Uterus (tissue), 4 donors: ENCODE data around the gene SUPT6H. TPM values are rescaled to one million over a fixed set of nuclear protein-coding genes. Genes with fewer than 3 reads are reported as not detected.

ENCODE experiments used
- DNase-seq, 2 donors: peaks; one replicate each; pipeline ENCODE4 v3.0.0-alpha.2; 2019 to 2020
- H3K27ac ChIP-seq, 2 donors: fragments of 200-600 bp; sonication (generic); 1 replicate in 1 of 2; 2 replicates in 1 of 2; pipeline ENCODE4 v1.5.1; 2016 to 2018
- H3K27me3 ChIP-seq, 2 donors: fragments of 200-600 bp; sonication (generic); one replicate each; pipeline ENCODE4 v1.5.1; 2018 to 2019; ENCODE audit warnings: control low read depth in 1 of 2
- H3K36me3 ChIP-seq, 2 donors: fragments of 200-600 bp; sonication (generic); one replicate each; pipeline ENCODE4 v1.5.1; 2019; ENCODE audit warnings: control low read depth in 1 of 2
- H3K4me1 ChIP-seq, 2 donors: fragments of 200-600 bp; sonication (generic); one replicate each; pipeline ENCODE4 v1.5.1; 2018 to 2019; ENCODE audit warnings: control low read depth in 1 of 2
- H3K4me3 ChIP-seq, 2 donors: fragments of 200-600 bp; sonication (generic); 1 replicate in 1 of 2; 2 replicates in 1 of 2; pipeline ENCODE4 v1.5.1; 2018 to 2019; ENCODE audit warnings: mild to moderate bottlenecking in 1 of 2
- H3K9me3 ChIP-seq, 2 donors: fragments of 200-600 bp; sonication (generic); one replicate each; pipeline ENCODE4 v1.5.1; 2019; ENCODE audit warnings: control low read depth in 1 of 2
- CTCF ChIP-seq, 4 experiments: fragments of 200-600 bp in 2 of 4; fragments of 450-650 bp in 2 of 4; sonication (generic) in 2 of 4; IDR thresholded peaks; one replicate each; pipeline ENCODE4 v1.5.1; 2016 to 2019; ENCODE audit warnings: antibody characterized with exemption in 4 of 4, mild to moderate bottlenecking in 2 of 4, moderate library complexity in 1 of 4
- POLR2A ChIP-seq, 2 donors: fragments of 450-650 bp; IDR thresholded peaks; one replicate each; pipeline ENCODE4 v1.6.1; 2016; ENCODE audit warnings: antibody characterized with exemption in 2 of 2, mild to moderate bottlenecking in 1 of 2, moderate library complexity in 1 of 2
- intact Hi-C: fragments of 100-400 bp; cut with DNase I; formaldehyde crosslinking; loops from one replicate; pipeline ENCODE4 v1.15.1; 2023; ENCODE audit warnings: low total_unique reads
- total RNA-seq, 4 donors: library from RNA; depleted of rRNA in 3 of 4; stranded (reverse); fragments of >200 nt in 3 of 4; gene quantifications; one replicate each; pipeline versions ENCODE4 v1.1.0 to v1.2.4, GENCODE V29; 2014 to 2023
- donor health status: DM: yes; HTN: yes; CAD: no.

SUPT6H gene
- total RNA-seq, 4 donors from 2014 or later: 15.3 to 84.5 (median 47.5) TPM

- DNase-seq: no peak
- Histone ChIP-seq H3K4me3 (no peak overlapping the region), H3K36me3 (no peaks in the 10 kb centered on the region), H3K4me1 (peaks cover 0 to 12% of the 10 kb centered on the region in 2 donors), H3K9me3 (no peaks in the 10 kb centered on the region), H3K27me3 (no peaks in the 10 kb centered on the region), H3K27ac (no peak overlapping the region)
- intact Hi-C loops: no loop called here
- TF ChIP-seq CTCF (IDR thresholded peaks at IDR 0.05): no peak
- no peak for TF ChIP-seq POLR2A (IDR thresholded peaks at IDR 0.05)
These were observed 1.7 kb downstream of the SUPT6H start for GRCh38 chr17:28663723-28664122.

- Histone ChIP-seq H3K36me3 (no peaks in the 10 kb centered on the region), H3K27ac (no peak overlapping the region), H3K4me1 (peaks cover 0 to 12% of the 10 kb centered on the region in 2 donors), H3K27me3 (no peaks in the 10 kb centered on the region), H3K9me3 (no peaks in the 10 kb centered on the region), H3K4me3 (no peak overlapping the region)
- DNase-seq: no peak
- intact Hi-C loops: no loop called here
- no peak for TF ChIP-seq CTCF (IDR thresholded peaks at IDR 0.05)
- TF ChIP-seq POLR2A (IDR thresholded peaks at IDR 0.05): no peak
These were observed 4.0 kb downstream of the SUPT6H start for GRCh38 chr17:28665994-28666393.

GRCh38 chr17:28667870-28668269 lies 5.9 kb downstream of the SUPT6H start:
- Histone ChIP-seq H3K27me3 (no peaks in the 10 kb centered on the region), H3K4me1 (peaks cover 0 to 10% of the 10 kb centered on the region in 2 donors), H3K27ac (no peak overlapping the region), H3K36me3 (no peaks in the 10 kb centered on the region), H3K9me3 (no peaks in the 10 kb centered on the region), H3K4me3 (no peak overlapping the region)
- intact Hi-C loops: no loop called here
- no peak for TF ChIP-seq CTCF (IDR thresholded peaks at IDR 0.05)
- no peak for TF ChIP-seq POLR2A (IDR thresholded peaks at IDR 0.05)
- DNase-seq: no peak

- intact Hi-C loops: no loop called here
- Histone ChIP-seq H3K27ac (no peak overlapping the region), H3K36me3 (no peaks in the 10 kb centered on the region), H3K27me3 (no peaks in the 10 kb centered on the region), H3K9me3 (no peaks in the 10 kb centered on the region), H3K4me1 (no peaks in the 10 kb centered on the region), H3K4me3 (no peak overlapping the region)
- no peak for DNase-seq
- no peak for TF ChIP-seq CTCF (IDR thresholded peaks at IDR 0.05)
- no peak for TF ChIP-seq POLR2A (IDR thresholded peaks at IDR 0.05)
These were observed 7.9 kb downstream of the SUPT6H start for GRCh38 chr17:28669918-28670317.

GRCh38 chr17:28675490-28675889 lies 13.5 kb downstream of the SUPT6H start:
- Histone ChIP-seq H3K36me3 (no peaks in the 10 kb centered on the region), H3K27me3 (no peaks in the 10 kb centered on the region), H3K9me3 (no peaks in the 10 kb centered on the region), H3K4me3 (no peak overlapping the region), H3K4me1 (no peaks in the 10 kb centered on the region), H3K27ac (no peak overlapping the region)
- intact Hi-C loops: no loop called here
- no peak for TF ChIP-seq CTCF (IDR thresholded peaks at IDR 0.05)
- no peak for TF ChIP-seq POLR2A (IDR thresholded peaks at IDR 0.05)
- no peak for DNase-seq
